ENCODE results near the gene ZNF862.

Gene ZNF862

DNA sequence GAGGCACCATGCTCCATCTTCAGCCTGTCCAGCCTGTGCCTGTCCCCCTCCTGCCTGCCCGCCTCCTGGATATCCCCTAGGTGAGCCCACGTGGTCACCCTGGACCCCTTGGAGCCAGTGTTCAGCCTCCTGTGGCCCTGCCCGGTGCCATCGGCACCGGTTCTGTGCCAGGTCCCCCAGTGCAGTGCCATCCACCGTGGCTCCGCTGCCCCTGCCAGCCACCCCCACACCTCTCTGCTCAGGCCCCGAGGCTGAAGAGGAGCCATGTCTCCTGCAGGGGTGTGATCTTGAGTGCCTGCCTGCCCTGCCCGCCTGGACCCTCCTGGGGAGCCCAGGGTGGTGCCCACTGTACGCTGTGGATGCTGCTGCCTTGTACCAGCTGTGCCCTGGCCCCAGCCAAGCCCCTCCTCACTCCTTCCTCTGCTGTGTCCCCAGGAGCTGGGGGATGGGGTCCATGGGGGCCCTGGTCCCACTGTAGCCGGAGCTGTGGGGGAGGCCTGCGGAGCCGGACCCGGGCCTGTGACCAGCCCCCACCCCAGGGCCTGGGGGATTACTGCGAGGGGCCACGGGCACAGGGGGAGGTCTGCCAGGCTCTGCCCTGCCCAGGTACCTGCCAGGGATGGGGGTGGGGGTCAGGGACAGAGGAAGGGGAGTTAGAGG is 26.2 kb upstream of the ZNF862 start:
- no peak for DNase-seq

DNA sequence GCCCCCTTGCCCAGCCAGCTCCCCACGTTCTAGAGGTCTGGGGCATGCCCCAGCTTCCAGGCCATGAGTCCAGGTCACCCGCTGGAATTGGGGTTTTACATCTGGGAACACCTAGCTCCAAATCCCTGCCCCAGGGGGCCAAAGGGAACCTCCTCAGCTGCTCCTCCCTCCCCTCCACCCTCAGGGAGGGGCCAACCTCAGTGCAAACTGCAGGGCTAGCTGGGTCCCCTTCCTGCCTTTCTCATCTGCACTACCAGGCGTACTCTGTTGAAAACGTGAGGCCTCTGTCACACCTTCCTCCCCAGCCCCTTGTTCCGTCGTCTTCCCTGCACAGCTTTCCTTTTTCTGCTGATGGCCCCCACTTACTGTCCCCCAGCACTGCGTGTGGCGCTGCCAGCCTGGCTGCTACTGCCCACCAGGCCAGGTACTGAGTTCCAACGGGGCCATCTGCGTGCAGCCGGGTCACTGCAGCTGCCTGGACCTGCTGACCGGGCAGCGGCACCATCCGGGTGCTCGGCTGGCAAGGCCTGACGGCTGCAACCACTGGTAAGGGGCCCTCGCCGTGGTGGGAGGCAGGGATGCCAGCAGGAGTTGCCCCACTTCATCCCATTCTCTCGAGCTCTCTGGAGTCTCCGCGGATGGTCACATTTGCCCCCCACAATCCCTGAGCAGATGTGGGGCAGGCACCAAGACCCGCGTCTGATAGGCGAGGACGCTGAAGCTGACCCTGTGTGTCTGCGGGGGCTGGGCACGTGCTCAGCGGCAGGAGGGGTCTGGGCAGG is 24.7 kb upstream of the ZNF862 start:
- no peak for DNase-seq

DNA sequence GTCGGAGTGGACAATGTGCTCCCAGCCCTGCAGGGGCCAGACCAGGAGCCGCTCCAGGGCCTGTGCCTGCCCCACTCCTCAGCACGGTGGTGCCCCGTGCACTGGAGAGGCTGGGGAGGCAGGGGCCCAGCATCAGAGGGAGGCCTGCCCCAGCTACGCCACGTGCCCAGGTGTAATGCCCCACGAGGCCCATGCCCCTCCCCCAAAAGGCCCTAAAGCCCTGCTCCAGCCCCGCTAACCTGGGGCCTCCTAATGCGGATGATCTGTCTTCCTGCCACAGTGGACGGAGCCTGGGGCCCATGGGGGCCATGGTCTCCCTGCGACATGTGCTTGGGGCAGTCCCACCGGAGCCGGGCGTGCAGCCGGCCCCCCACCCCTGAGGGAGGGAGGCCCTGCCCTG is 23.7 kb upstream of the ZNF862 start:
- no peak for DNase-seq

DNA sequence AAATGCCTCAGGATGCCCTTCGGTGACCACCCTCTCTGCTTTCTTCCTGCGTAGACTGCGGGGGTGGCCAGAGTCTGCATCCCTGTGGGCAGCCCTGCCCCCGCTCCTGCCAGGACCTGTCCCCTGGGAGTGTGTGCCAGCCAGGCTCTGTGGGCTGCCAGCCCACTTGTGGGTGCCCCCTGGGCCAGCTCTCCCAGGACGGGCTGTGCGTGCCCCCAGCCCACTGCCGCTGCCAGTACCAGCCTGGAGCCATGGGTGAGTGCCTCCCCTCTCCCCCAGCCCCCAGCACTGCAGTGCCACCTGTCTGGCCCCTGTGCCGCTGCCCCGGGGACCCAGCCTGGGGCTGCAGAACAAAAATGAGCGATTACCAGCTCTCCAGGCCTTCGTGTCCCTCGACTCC is 23.1 kb upstream of the ZNF862 start:
- no peak for DNase-seq

DNA sequence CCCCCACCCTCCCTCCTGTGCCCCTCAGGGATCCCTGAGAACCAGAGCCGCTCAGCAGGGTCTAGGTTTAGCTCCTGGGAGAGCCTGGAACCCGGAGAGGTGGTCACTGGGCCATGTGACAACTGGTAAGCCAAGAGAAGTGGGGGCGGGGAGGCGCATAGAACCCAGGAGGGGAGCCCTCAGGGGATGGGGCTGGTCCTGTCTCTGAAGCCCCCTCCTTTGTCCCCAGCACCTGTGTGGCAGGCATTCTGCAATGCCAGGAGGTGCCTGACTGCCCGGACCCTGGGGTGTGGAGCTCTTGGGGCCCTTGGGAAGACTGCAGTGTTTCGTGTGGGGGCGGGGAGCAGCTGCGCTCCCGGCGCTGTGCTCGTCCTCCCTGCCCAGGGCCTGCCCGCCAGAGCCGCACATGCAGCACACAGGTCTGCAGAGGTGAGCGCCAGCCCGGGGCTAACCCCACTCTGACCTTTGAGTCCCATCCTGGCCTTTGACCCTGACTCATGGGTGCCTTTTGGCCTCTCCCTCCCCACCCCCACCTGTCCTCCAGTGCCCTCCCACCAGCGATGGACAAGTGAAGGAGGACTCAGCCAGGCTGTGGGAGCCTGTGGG is 22.4 kb upstream of the ZNF862 start:
- no peak for DNase-seq

DNA sequence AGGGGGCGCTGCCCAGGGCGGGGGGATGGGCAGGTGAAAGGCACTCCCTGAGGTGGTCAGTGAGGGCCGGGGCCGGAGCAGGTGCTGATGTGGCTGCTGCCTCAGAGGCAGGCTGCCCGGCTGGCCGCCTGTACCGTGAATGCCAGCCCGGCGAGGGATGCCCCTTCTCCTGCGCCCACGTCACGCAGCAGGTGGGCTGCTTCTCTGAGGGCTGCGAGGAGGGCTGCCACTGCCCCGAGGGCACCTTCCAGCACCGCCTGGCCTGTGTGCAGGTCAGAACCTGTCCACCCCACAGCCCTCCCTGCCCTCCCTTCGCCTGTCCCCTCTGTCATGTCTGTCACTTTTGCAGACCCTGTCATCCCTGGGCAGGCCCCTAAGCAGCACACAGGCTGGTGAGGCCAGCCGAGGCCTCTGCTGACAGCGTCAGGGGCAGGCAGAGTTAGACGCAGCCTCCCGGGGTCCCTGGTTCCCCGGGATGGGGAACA is 21.9 kb upstream of the ZNF862 start:
- DNase-seq = no peak

DNA sequence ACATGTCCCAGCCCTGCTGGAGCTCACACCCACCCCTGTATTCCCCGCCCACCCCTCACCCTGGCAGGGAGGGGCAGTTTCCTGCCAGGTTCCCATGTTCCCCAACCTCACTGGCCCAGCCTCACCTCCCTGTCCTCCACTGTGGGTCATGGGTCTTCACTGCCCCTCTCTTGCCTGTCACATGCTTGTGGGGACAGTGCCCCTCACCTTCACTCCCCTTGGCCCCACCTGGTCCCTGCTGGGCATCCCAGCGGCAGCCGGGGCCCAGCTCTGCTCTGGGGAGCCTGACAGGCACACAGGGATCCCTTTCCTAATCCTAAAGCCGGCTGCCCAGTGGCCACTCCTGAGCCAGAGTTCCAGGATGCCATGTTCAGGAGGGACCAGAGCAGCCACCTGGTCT is 21.4 kb upstream of the ZNF862 start:
- DNase-seq = no peak

DNA sequence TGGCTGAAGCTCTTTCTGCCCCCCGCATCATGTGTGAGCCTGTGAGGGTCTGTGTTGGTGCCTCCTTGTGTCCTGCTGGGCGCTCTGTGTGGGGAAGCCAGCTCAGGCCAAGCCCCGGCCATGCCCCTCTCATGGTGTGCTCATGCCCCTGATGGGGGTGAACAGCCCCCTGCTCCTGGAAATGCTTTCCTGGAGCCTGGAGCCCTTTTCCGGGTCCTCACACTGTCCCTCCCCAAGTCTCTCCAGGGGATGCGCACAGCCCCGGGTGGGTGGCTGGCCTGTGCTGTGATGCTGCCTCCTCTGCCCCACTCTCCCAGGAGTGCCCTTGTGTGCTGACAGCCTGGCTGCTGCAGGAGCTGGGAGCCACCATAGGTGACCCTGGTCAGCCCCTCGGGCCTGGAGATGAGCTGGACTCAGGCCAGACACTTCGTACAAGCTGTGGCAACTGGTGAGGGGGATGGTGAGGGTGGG is 20.8 kb upstream of the ZNF862 start:
- DNase-seq = no peak

DNA sequence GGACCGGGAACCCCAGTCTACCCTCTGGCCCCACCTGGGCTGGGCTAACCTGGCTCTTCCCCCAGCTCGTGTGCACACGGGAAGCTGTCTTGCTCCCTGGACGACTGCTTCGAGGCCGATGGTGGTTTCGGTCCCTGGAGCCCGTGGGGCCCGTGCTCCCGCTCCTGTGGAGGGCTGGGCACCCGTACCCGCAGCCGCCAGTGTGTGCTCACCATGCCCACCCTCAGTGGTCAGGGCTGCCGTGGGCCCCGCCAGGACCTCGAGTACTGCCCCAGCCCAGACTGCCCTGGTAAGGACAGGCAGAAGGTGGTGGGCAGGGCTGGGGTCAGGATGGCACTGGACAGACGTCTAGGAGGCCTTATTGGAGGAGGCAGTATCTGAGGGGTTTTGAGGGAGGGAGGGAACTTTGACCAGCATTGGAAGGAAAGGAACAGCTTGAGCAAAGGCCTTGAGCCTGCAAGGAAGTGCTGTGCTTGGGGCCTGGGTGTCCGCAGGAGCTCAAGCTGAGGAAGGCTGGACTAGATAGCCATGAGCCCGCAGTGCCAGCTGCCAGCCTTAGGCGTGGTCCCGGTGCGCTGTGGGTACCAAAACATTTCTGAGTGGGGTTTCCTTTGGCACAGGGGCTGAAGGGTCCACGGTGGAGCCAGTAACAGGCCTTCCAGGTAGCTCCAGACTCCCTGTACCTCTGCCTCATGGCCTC is 20.2 kb upstream of the ZNF862 start:
- no peak for DNase-seq

DNA sequence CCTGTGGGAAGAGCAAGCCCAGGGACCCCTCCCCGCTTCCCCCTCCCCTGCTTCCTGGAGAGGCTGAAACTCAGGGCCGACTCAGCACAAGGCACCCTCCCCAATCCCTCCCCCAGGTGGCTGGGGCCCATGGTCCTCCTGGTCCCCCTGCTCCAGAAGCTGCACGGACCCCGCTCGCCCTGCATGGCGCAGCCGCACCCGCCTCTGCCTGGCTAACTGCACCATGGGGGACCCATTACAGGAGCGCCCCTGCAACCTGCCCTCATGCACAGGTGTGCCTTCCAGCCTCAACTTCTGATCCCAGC is 19.7 kb upstream of the ZNF862 start:
- no peak for DNase-seq

DNA sequence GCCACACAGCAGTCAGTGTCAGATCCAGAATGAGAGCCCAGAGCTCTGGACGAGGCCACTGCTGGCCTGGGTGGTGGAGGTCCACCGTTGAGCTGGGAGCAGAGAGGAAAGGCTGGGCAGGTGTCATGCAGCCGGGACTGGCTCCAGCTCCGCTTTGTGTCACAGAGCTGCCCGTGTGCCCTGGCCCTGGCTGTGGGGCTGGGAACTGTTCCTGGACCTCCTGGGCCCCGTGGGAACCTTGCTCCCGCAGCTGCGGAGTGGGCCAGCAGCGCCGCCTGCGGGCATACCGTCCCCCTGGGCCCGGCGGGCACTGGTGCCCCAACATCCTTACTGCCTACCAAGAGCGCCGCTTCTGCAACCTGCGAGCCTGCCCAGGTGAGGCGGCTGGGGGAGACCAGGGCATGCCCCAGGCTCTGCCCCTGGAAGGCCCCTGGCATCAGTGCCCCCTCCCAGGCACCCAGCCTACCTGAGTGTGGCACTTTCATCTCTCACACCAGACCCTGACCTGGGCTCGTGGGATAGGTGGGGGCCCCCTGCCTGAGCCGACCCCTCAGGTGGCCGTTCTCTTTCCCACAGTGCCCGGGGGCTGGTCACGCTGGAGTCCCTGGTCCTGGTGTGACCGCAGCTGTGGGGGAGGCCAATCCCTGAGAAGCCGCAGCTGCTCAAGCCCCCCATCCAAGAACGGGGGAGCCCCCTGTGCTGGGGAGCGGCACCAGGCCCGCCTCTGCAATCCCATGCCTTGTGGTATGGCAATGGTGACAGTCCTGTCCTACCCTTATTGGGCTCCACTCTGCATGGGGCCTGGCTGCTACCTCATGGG is 18.8 kb upstream of the ZNF862 start:
- no peak for DNase-seq

DNA sequence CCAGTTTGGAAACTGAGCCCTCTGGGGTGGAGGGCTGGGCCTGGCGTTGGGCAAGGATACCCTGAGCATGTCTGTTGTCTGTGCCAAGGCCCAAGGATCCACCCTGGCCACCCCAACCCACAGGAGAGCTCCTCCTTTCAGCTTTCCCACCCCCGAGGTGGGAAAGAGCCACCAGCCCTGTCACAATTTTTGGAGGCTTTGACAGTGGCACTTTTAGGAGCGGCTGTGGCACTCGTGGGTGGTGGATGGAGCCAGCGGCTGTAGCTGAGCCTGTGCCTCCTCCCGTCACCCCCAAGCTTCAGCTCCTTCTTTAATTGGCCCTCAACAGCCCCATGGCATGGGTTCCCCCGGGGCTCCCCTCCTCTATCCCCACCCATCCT is 18.2 kb upstream of the ZNF862 start:
- DNase-seq = no peak

DNA sequence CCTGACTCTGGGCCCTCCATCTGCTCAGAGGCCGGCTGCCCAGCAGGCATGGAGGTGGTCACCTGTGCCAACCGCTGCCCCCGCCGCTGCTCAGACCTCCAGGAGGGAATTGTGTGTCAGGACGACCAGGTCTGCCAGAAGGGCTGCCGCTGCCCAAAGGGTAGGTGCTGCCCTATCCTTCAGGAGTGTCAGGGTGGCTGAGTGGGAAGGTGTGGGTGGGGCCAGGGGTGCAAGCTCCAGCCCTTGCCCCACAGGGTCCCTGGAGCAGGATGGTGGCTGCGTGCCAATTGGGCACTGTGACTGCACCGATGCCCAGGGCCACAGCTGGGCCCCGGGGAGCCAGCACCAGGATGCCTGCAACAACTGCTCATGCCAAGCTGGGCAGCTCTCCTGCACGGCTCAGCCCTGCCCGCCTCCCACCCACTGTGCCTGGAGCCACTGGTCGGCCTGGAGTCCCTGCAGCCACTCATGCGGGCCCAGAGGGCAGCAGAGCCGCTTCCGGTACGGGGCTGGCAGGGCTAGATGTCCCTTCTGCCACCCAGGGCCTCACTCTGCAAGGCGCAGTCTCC is 17.5 kb upstream of the ZNF862 start:
- DNase-seq = no peak

DNA sequence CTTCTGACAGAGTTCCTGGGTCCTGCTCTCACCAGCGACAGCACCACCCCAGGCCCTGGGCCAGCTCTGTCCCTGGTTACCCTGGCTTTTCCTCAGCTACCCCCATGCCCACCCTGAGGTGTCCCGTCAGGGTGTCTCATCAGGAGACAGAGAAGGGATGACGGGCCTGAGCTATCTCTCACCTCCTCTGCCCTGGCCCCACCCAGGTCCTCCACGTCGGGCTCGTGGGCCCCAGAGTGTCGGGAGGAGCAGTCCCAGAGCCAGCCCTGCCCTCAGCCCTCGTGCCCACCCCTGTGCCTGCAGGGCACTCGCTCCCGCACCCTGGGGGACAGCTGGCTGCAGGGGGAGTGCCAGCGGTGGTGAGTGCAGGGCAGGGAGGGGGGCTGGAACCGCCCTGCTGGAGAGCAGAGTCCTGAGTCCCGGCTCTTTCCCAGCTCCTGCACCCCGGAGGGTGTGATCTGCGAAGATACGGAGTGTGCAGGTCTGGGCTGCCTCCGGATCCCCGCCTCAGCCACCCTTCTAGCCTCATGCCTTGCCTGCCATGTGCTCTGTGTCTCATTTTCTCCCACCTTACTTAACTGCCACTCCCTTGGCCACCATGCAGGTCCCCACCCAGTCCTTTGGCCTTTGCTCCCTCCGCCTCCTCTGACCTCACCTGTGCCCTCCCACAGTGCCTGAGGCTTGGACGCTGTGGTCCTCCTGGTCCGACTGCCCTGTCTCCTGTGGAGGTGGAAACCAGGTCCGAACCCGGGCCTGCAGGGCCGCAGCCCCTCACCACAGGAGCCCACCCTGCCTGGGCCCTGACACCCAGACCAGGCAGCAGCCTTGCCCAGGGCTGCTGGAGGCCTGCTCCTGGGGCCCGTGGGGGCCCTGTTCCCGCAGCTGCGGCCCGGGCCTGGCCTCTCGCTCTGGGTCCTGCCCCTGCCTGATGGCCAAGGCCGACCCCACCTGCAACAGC is 16.7 kb upstream of the ZNF862 start:
- DNase-seq = no peak

DNA sequence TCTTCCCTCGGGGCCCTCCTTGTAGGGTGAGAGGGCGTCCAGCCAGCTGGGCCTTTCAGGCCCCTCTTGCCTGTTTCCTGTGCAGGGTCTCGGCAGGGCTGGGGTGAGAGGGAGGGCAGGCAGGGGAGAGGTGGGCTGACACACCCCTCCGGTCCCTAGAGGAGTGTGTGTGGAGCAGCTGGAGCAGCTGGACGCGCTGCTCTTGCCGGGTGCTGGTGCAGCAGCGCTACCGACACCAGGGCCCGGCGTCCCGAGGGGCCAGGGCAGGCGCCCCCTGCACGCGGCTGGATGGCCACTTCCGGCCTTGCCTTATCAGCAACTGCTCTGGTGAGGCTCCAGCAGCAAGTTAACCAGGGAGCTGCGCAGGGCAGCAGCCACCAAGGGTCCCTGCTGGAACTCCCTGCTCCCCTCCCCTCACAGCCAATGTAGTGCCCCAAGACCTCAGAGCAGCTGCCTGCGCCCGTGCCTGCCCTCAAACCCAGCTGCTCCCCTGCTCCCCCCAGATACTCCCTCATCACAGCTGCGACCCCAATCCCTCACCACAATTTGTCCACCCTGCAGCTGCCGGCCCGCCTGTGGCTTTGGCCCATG is 15.7 kb upstream of the ZNF862 start:
- DNase-seq = no peak

DNA sequence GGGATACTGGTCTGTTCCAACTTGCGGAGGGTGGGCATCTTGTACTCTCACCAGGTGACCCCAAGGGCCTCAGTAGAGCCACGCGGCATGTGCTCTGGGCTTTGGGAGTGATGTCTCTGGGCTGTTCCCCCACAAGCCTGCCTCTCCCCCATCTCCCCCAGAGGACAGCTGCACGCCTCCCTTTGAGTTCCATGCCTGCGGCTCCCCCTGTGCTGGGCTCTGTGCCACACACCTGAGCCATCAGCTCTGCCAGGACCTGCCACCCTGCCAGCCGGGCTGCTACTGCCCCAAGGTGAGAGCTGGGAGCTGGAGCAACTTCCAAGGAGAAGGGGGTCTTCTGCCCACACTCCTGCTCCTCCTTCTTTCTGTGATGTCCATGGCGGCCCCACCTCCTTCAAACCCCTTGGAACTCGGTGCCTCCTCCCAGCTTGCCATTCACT is 15.0 kb upstream of the ZNF862 start:
- DNase-seq = no peak

DNA sequence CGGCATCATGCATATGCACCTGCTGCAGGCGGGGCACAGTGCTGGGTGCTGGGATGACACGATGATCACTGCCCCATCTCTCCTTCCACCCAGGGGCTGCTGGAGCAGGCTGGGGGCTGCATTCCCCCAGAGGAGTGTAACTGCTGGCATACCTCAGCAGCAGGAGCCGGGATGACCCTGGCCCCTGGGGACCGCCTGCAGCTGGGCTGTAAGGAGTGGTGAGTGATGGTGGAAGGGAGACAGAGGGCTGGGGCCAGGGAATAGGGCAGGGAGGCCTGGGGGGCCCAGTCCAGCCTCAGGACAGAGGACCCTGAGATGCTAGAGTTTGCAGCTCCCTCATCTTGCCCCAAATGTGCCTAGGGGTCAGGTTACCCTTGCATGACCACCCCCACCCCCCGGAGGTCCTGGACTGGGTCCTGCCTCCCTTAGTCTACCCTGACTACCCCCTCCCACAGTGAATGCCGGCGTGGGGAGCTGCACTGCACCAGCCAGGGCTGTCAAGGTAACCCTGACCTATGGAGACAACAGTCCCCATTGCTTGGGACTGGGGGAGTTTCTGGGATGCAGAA is 14.5 kb upstream of the ZNF862 start:
- DNase-seq = no peak

DNA sequence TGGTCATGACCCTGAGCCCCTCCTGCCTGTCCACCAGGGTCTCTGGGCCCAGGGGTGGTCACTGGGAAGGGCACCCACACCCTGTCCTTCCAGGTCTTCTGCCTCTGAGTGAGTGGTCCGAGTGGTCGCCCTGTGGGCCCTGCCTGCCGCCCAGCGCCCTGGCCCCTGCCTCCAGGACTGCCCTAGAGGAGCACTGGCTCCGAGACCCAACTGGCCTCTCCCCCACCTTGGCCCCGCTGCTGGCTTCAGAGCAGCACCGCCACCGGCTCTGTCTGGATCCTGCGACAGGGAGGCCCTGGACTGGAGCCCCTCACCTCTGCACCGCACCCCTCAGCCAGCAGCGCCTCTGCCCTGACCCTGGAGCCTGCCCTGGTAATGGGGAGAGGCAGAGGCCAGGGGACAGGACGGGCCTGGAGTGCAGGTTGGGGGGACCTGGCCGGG is 13.9 kb upstream of the ZNF862 start:
- DNase-seq = no peak

DNA sequence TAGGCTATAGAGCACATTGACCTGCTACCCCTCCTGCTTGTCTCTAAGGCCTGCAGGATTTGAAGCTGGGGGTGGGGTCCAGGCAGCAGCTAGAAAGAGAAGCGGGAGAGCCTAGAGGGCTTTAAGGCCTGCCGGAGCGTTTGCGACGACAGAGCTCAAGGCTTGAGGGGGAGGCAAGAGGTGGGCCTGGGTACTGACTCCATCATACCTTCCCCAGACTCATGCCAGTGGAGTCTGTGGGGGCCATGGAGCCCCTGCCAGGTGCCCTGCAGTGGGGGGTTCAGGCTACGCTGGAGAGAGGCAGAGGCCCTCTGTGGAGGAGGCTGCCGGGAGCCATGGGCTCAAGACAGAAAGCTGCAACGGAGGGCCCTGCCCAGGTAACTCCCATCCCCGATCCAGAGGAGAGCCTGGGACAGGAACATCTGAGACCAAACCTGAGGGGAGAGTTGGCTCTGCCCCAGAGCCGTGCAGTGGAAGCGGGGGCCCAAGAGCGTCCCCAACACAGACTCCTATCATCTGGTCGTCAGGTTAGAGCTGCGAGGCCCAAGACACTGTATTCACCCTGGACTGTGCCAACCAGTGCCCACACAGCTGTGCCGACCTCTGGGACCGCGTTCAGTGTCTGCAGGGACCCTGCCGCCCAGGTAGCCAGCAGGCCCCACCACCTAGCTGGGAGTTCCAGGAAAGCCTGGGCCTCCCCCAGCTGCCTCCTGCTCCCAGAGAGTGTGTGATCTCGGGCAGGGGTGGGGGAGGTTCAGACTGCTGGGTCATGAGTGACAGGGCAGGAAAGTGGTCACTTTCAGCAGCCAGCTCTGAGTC is 13.2 kb upstream of the ZNF862 start:
- DNase-seq = no peak

Measured in NCI-H524 (cell line).